Ishikawa (cell line): Measurements from ENCODE around the gene RBM19.

Experiments
- CEBPB ChIP-seq: IDR thresholded peaks from 2 replicates; pipeline ENCODE4 v1.6.1; 2012
- EP300 ChIP-seq: IDR thresholded peaks from 2 replicates; pipeline ENCODE4 v1.6.1; 2012; ENCODE audit warnings: borderline replicate concordance
- RAD21 ChIP-seq: IDR thresholded peaks from 2 replicates; pipeline ENCODE4 v1.6.1; 2012; ENCODE audit warnings: low read depth
- ZBTB7A ChIP-seq: IDR thresholded peaks from 2 replicates; pipeline ENCODE4 v1.6.1; 2012; ENCODE audit warnings: low read depth
- TF ChIP-seq, protein P1 (sequence below): IDR thresholded peaks from 2 replicates; pipeline ENCODE4 v1.6.1; 2012; ENCODE audit warnings: low read depth, mild to moderate bottlenecking

DNA sequence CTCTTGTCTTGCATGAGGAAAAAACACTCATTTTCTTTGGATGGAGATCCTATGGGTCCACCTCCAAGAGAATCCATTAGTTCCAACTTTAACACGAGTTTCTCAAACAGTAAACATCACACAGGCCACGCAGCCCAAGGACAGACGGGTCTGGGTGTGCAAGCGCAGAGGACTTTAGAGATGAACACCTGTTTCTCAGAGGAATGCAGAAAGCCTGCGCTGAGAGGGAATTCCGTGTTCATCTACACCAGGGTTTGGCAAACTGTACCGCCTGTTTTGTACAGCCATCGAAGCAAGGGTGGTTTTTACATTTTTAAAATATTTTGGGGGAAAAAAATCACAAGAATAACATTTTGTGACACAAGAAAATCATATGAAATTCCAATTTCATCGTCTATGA is 79.4 kb downstream of the RBM19 start:
- TF ChIP-seq CEBPB = no peak
- no peak for TF ChIP-seq EP300
- TF ChIP-seq, protein P1, sequence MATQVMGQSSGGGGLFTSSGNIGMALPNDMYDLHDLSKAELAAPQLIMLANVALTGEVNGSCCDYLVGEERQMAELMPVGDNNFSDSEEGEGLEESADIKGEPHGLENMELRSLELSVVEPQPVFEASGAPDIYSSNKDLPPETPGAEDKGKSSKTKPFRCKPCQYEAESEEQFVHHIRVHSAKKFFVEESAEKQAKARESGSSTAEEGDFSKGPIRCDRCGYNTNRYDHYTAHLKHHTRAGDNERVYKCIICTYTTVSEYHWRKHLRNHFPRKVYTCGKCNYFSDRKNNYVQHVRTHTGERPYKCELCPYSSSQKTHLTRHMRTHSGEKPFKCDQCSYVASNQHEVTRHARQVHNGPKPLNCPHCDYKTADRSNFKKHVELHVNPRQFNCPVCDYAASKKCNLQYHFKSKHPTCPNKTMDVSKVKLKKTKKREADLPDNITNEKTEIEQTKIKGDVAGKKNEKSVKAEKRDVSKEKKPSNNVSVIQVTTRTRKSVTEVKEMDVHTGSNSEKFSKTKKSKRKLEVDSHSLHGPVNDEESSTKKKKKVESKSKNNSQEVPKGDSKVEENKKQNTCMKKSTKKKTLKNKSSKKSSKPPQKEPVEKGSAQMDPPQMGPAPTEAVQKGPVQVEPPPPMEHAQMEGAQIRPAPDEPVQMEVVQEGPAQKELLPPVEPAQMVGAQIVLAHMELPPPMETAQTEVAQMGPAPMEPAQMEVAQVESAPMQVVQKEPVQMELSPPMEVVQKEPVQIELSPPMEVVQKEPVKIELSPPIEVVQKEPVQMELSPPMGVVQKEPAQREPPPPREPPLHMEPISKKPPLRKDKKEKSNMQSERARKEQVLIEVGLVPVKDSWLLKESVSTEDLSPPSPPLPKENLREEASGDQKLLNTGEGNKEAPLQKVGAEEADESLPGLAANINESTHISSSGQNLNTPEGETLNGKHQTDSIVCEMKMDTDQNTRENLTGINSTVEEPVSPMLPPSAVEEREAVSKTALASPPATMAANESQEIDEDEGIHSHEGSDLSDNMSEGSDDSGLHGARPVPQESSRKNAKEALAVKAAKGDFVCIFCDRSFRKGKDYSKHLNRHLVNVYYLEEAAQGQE = no peak
- TF ChIP-seq ZBTB7A = no peak
- no peak for TF ChIP-seq RAD21
